T-helper 9 cell (primary cell): ENCODE data around the gene FAM219A.

Experiments used
- DNase-seq: peaks from one replicate; pipeline ENCODE4 v3.0.0-alpha.2; 2020

FAM219A gene

GRCh38 chr9:34399729-34400128 is 58.6 kb downstream of the FAM219A start:
- no peak for DNase-seq

GRCh38 chr9:34398875-34399274 is 59.5 kb downstream of the FAM219A start:
- DNase-seq, result no peak

- no peak for DNase-seq
Measured at GRCh38 chr9:34396276-34397214, 61.8 kb downstream of the FAM219A start.

- no peak for DNase-seq
Measured at GRCh38 chr9:34392511-34392910, 65.9 kb downstream of the FAM219A start.

- no peak for DNase-seq
Measured at GRCh38 chr9:34387239-34387638, 71.1 kb downstream of the FAM219A start.

- DNase-seq, result no peak
Measured at GRCh38 chr9:34386656-34387055, 71.7 kb downstream of the FAM219A start.

GRCh38 chr9:34385561-34386230 is 72.7 kb downstream of the FAM219A start:
- no peak for DNase-seq

- DNase-seq, result no peak
Measured at GRCh38 chr9:34384368-34385165, 73.8 kb downstream of the FAM219A start.

GRCh38 chr9:34383904-34384303 is 74.5 kb downstream of the FAM219A start:
- DNase-seq, result no peak

GRCh38 chr9:34382879-34383278 is 75.5 kb downstream of the FAM219A start:
- DNase-seq, result no peak

- DNase-seq, result no peak
Measured at GRCh38 chr9:34382054-34382453, 76.3 kb downstream of the FAM219A start.

GRCh38 chr9:34381323-34381722 is 77.0 kb downstream of the FAM219A start:
- DNase-seq, result no peak

- peak; percentile 80 for DNase-seq
Measured at GRCh38 chr9:34380511-34381315, 77.7 kb downstream of the FAM219A start.

- DNase-seq, result no peak
Measured at GRCh38 chr9:34380034-34380510, 78.3 kb downstream of the FAM219A start.

GRCh38 chr9:34379334-34380033 is 78.9 kb downstream of the FAM219A start:
- peak; percentile 86 for DNase-seq

- no peak for DNase-seq
Measured at GRCh38 chr9:34378376-34379060, 79.9 kb downstream of the FAM219A start.

- DNase-seq, result no peak
Measured at GRCh38 chr9:34377404-34377746, 81.0 kb downstream of the FAM219A start.

GRCh38 chr9:34376596-34377403 is 81.6 kb downstream of the FAM219A start, which contains the start of gene MYORG:
MYORG (minus strand) TSS chr9:34376898; CDS start chr9:34372943, 3,955 bp downstream.
- peak; percentile 93 for DNase-seq

GRCh38 chr9:34375901-34376595 is 82.3 kb downstream of the FAM219A start:
- DNase-seq, result peak; percentile 43
